K562 (cell line): Measurements from ENCODE around the gene SRP54. TPM values are rescaled to one million over a fixed set of nuclear protein-coding genes. Genes with fewer than 3 reads are reported as not detected.

ENCODE experiments used
- ATAC-seq: fragments of 200-7000 bp; cut with Tn5 transposase; 3 replicates; pipeline ENCODE4 v1.9.1; 2020; ENCODE audit warnings: moderate library complexity
- BruUV-seq: library from RNA; stranded (reverse); fragments of 400-500 nt; replicated peaks from 2 replicates; lab custom pipeline; 2021; lab: Mats Ljungman, UMichigan
- CTCF ChIA-PET: fragments of 300-600 bp; formaldehyde crosslinking; extraction: SDS; loops from one replicate; lab custom pipeline; 2021; ENCODE audit warnings: low intra/inter-chr PET ratio; lab: Yijun Ruan, JAX
- POLR2A ChIA-PET: fragments of 300-600, 350-650 bp; sonication (Branson Sonifier 250); formaldehyde crosslinking; extraction: SDS; loops from one replicate; lab custom pipeline; 2021; ENCODE audit warnings: antibody characterized with exemption, inconsistent platforms; lab: Yijun Ruan, JAX
- DNase-seq, 4 experiments: peaks; one replicate each; pipeline versions ENCODE4 v3.0.0 to v3.0.0-alpha.2; 2011 to 2018; ENCODE audit warnings: low spot score in 3 of 4, mixed read lengths in 3 of 4; ENCODE audit errors: extremely low read depth in 1 of 4
- FAIRE-seq: peaks from 2 replicates; lab custom pipeline; 2011; peaks lifted over from hg19 to GRCh38; lab: Jason Lieb, UNC
- H2AFZ ChIP-seq: 2 replicates; pipeline ENCODE4 v1.6.0; 2011; ENCODE audit warnings: low read depth, low read length, control low read depth, inconsistent platforms
- H3K27ac ChIP-seq: fragments of 200-600 bp; 3 replicates; pipeline ENCODE4 v1.8.0; 2011; ENCODE audit warnings: low read depth, mild to moderate bottlenecking, control low read depth, inconsistent platforms, low read length, moderate library complexity, mixed read lengths; ENCODE audit errors: extremely low read depth
- H3K27me3 ChIP-seq, 2 experiments: fragments of 300-600 bp in 1 of 2; 2 replicates in 1 of 2; 3 replicates in 1 of 2; pipeline versions ENCODE4 v1.6.0 to v1.8.0; 2011; ENCODE audit warnings: inconsistent platforms in 2 of 2, low read length in 2 of 2, mild to moderate bottlenecking in 1 of 2, mixed read lengths in 1 of 2, moderate library complexity in 1 of 2; ENCODE audit not compliant: control insufficient read depth in 2 of 2, insufficient read depth in 2 of 2
- H3K36me3 ChIP-seq: fragments of 300-600 bp; 3 replicates; pipeline ENCODE4 v1.8.0; 2011; ENCODE audit warnings: mild to moderate bottlenecking, low read length, inconsistent platforms; ENCODE audit not compliant: control insufficient read depth, insufficient read depth
- H3K4me1 ChIP-seq, 2 experiments: fragments of 200-600 bp in 1 of 2; replicated peaks in 1 of 2; 2 replicates in 1 of 2; 3 replicates in 1 of 2; pipeline versions ENCODE4 v1.5.1 to v1.8.0; 2011; ENCODE audit warnings: inconsistent platforms in 2 of 2, low read length in 2 of 2, mild to moderate bottlenecking in 1 of 2, mixed read lengths in 1 of 2, moderate library complexity in 1 of 2; ENCODE audit not compliant: control insufficient read depth in 2 of 2, insufficient read depth in 2 of 2
- H3K4me2 ChIP-seq: 2 replicates; pipeline ENCODE4 v1.6.1; 2011; ENCODE audit warnings: low read length, control low read depth, inconsistent platforms, mixed read lengths; ENCODE audit not compliant: insufficient read depth
- H3K4me3 ChIP-seq: fragments of 200-600 bp; sonication (generic), shearing (Covaris generic); 2 replicates; pipeline ENCODE4 v1.5.1; 2016; ENCODE audit warnings: control low read depth, inconsistent platforms
- H3K79me2 ChIP-seq: fragments of 200-600 bp; 3 replicates; pipeline ENCODE4 v1.8.0; 2011; ENCODE audit warnings: low read length, inconsistent platforms; ENCODE audit not compliant: control insufficient read depth, insufficient read depth
- H3K9ac ChIP-seq, 2 experiments: 2 replicates each; pipeline versions ENCODE4 v1.6.0 to v1.6.1; 2011; ENCODE audit warnings: low read depth in 2 of 2, low read length in 2 of 2, control low read depth in 1 of 2, inconsistent platforms in 1 of 2, mild to moderate bottlenecking in 1 of 2, mixed read lengths in 1 of 2; ENCODE audit not compliant: insufficient read depth in 1 of 2
- H3K9me1 ChIP-seq: one replicate; pipeline ENCODE4 v1.6.0; 2011; ENCODE audit warnings: inconsistent platforms, mild to moderate bottlenecking, low read length, moderate library complexity; ENCODE audit not compliant: control insufficient read depth, insufficient read depth
- H3K9me3 ChIP-seq: replicated peaks from 2 replicates; pipeline ENCODE4 v1.5.1; 2011; ENCODE audit warnings: low read depth, low read length, inconsistent platforms; ENCODE audit not compliant: control insufficient read depth, insufficient read depth
- H4K20me1 ChIP-seq: replicated peaks from 2 replicates; pipeline ENCODE4 v1.6.1; 2011; ENCODE audit warnings: low read length, inconsistent platforms, mixed read lengths; ENCODE audit not compliant: control insufficient read depth, insufficient read depth
- ELF4 ChIP-seq: fragments of 450-650 bp; formaldehyde crosslinking; IDR thresholded peaks from 2 replicates; pipeline ENCODE4 v1.4.0; 2022; ENCODE audit warnings: missing genetic modification characterization
- EZH2 ChIP-seq: IDR thresholded peaks from 2 replicates; pipeline ENCODE4 v1.6.1; 2012; ENCODE audit warnings: low read depth, mild to moderate bottlenecking, inconsistent platforms, low read length, borderline replicate concordance
- HSF4 ChIP-seq: fragments of 250-450 bp; sonication (Bioruptor Pico); IDR thresholded peaks from 2 replicates; pipeline ENCODE4 v2.1.2; 2022; ENCODE audit warnings: mild to moderate bottlenecking, moderate library complexity, borderline replicate concordance
- JUNB ChIP-seq: fragments of 450-650 bp; formaldehyde crosslinking; conservative IDR thresholded peaks from 2 replicates; pipeline ENCODE4 v1.4.0; 2020; ENCODE audit warnings: mild to moderate bottlenecking
- KDM2B ChIP-seq: fragments of 250-450 bp; sonication (Bioruptor Pico); IDR thresholded peaks from 2 replicates; pipeline ENCODE4 v1.8.0; 2021; ENCODE audit warnings: mild to moderate bottlenecking, moderate library complexity
- NFYB ChIP-seq: IDR thresholded peaks from 2 replicates; pipeline ENCODE4 v1.6.1; 2011; ENCODE audit warnings: mild to moderate bottlenecking, moderate library complexity; ENCODE audit not compliant: insufficient read length; ENCODE audit errors: extremely low read depth
- TSC22D4 ChIP-seq: fragments of 450-650 bp; IDR thresholded peaks from 2 replicates; pipeline ENCODE4 v1.6.1; 2016; ENCODE audit warnings: missing genetic modification characterization, missing biosample characterization, control low read depth
- ZBTB26 ChIP-seq: fragments of 450-650 bp; formaldehyde crosslinking; IDR thresholded peaks from 2 replicates; pipeline ENCODE4 v1.4.0; 2022; ENCODE audit warnings: missing genetic modification characterization
- ZC3H4 ChIP-seq: sonication (generic); formaldehyde crosslinking; IDR thresholded peaks from 2 replicates; pipeline ENCODE4 v1.9.0; 2021; ENCODE audit warnings: missing genetic modification reagents, borderline replicate concordance
- ZFX ChIP-seq: sonication (generic); formaldehyde crosslinking; IDR thresholded peaks from 2 replicates; pipeline ENCODE4 v1.8.0; 2022; ENCODE audit warnings: mild to moderate bottlenecking, missing genetic modification reagents, moderate library complexity
- ZNF224 ChIP-seq: sonication (generic); formaldehyde crosslinking; IDR thresholded peaks from 2 replicates; pipeline ENCODE4 v1.8.0; 2022; ENCODE audit warnings: mild to moderate bottlenecking, missing genetic modification reagents
- ZNF780A ChIP-seq: fragments of 250-450 bp; sonication (Bioruptor Pico); IDR thresholded peaks from 2 replicates; pipeline ENCODE4 v1.5.0; 2021; ENCODE audit warnings: mild to moderate bottlenecking
- WGBS: fragments of 100-300 bp; shearing (Covaris generic); methylation state at CpG from one replicate; pipeline ENCODE4 v1.1.6; 2016; ENCODE audit warnings: low coverage, mixed read lengths; ENCODE audit not compliant: insufficient coverage; ENCODE audit errors: missing lambda C conversion rate; 5-methylcytosine and 5-hydroxymethylcytosine counted together
- in situ Hi-C: fragments of 300-500 bp; cut with MboI; formaldehyde crosslinking; loops from 4 replicates; pipeline ENCODE4 v1.15.0; 2018; ENCODE audit warnings: inconsistent platforms, mixed read lengths
- intact Hi-C: fragments of 100-400 bp; cut with micrococcal nuclease; formaldehyde crosslinking; loops from 2 replicates; pipeline ENCODE4 v1.14.2; 2022
- polyA plus RNA-seq, 8 experiments: library from polyadenylated mRNA; depleted of rRNA in 4 of 8; stranded (reverse) in 5 of 8; unstranded in 3 of 8; fragments of >200 nt; fragmentation: Nextera tagmentation in 2 of 8; fragmentation: Illumina TruSeq in 1 of 8; extraction: Ambion mirVana in 2 of 8; extraction: Trizol in 1 of 8; gene quantifications; 2 replicates each; pipeline versions ENCODE4 v1.2.1 to v1.2.3, GENCODE V29; 2011 to 2014; ENCODE audit warnings: inconsistent platforms in 1 of 8, missing spikeins in 1 of 8
- total RNA-seq, 7 experiments: library from RNA; depleted of rRNA in 6 of 7; stranded (reverse); fragments of >200 nt in 6 of 7; fragmentation: Illumina TruSeq in 2 of 7; extraction: Trizol in 2 of 7; gene quantifications; 2 replicates each; pipeline versions ENCODE4 v1.2.1 to v1.2.3, GENCODE V29; 2011 to 2021; ENCODE audit warnings: low replicate concordance in 1 of 7

Gene SRP54
- total and polyA plus RNA-seq, 9 of the 15 experiments (the other 6 are each of a cell fraction or from before 2014, with no cell fraction given) = 28.6 to 69.8 (median 51.7) TPM

GRCh38 chr14:34951286-34951685, 31.5 kb upstream of the SRP54 start:
- H3K79me2 ChIP-seq = no peaks in the 10 kb centered on the region
- ChIA-PET CTCF (no interaction called here), POLR2A (no interaction called here)
- no peak for FAIRE-seq
- H3K9me3 ChIP-seq = no peaks in the 10 kb centered on the region
- intact Hi-C loops = no loop called here
- 75% methylated on average over 1 of the region's 1 CpG for WGBS
- no peak for ATAC-seq
- H3K4me1 ChIP-seq = no peaks in the 10 kb centered on the region
- DNase-seq = no peak
- H3K27ac ChIP-seq = no peak overlapping the region
- H3K9me1 ChIP-seq = no peaks in the 10 kb centered on the region
- H3K27me3 ChIP-seq = no peaks in the 10 kb centered on the region
- no peak overlapping the region for H3K4me2 ChIP-seq
- peaks cover 6% of the 10 kb centered on the region; the same call in 1 of the 3 replicates for H3K36me3 ChIP-seq
- TF ChIP-seq ZFX = no peak
- TF ChIP-seq ELF4 (CRISPR knock-in tag) = no peak
- TF ChIP-seq HSF4 = no peak
- no peak for TF ChIP-seq ZC3H4 (CRISPR knock-in tag)
- no peak for TF ChIP-seq ZNF224 (CRISPR knock-in tag)
- TF ChIP-seq NFYB = no peak
- no peak for TF ChIP-seq JUNB (CRISPR knock-in tag)
- TF ChIP-seq ZNF780A (CRISPR knock-in tag) = no peak
- no peak for TF ChIP-seq TSC22D4 (tag)
- TF ChIP-seq ZBTB26 (CRISPR knock-in tag) = no peak
- no peak for TF ChIP-seq KDM2B (CRISPR knock-in tag)
- TF ChIP-seq EZH2 = no peak
- BruUV-seq = no TSS peak
- no peaks in the 10 kb centered on the region for H4K20me1 ChIP-seq
- in situ Hi-C loops = no loop called here
- no peak overlapping the region for H2AFZ ChIP-seq
- no peak overlapping the region for H3K4me3 ChIP-seq
- H3K9ac ChIP-seq = no peak overlapping the region
